Lung (tissue), 12 donors: ENCODE data around the gene SMARCA4. TPM values are rescaled to one million over a fixed set of nuclear protein-coding genes. Genes with fewer than 3 reads are reported as not detected.
A peak's percentile ranks its signal among the peaks of the same experiment; 100 is the strongest.

Source experiments
- ATAC-seq: fragments of 200-7000 bp; cut with Tn5 transposase; one replicate; pipeline ENCODE4 v1.9.1; 2020; ENCODE audit warnings: moderate number of reproducible peaks; ENCODE audit not compliant: insufficient read depth, low FRiP score
- DNase-seq, 3 donors: peaks; one replicate each; pipeline ENCODE4 v3.0.0-alpha.2; 2013 to 2017
- H3K27ac ChIP-seq, 2 donors: one replicate each; pipeline ENCODE4 v1.5.1; 2013; ENCODE audit warnings: mild to moderate bottlenecking in 2 of 2, moderate library complexity in 2 of 2, control low read depth in 1 of 2, inconsistent platforms in 1 of 2, low read depth in 1 of 2, low read length in 1 of 2
- H3K27me3 ChIP-seq, 3 donors: one replicate each; pipeline ENCODE4 v1.5.1; 2013; ENCODE audit warnings: low read length in 2 of 3; ENCODE audit not compliant: control insufficient read depth in 3 of 3, insufficient read depth in 3 of 3
- H3K36me3 ChIP-seq, 4 donors: one replicate each; pipeline ENCODE4 v1.5.1; 2013; ENCODE audit warnings: low read length in 4 of 4, mild to moderate bottlenecking in 1 of 4, moderate library complexity in 1 of 4; ENCODE audit not compliant: control insufficient read depth in 4 of 4, insufficient read depth in 4 of 4
- H3K4me1 ChIP-seq, 5 donors: one replicate each; pipeline ENCODE4 v1.5.1; 2013; ENCODE audit warnings: low read length in 5 of 5, mild to moderate bottlenecking in 2 of 5, moderate library complexity in 1 of 5; ENCODE audit not compliant: control insufficient read depth in 5 of 5, insufficient read depth in 5 of 5
- H3K4me3 ChIP-seq: one replicate; pipeline ENCODE4 v1.5.1; 2013; ENCODE audit warnings: mild to moderate bottlenecking, control low read depth, moderate library complexity
- H3K9ac ChIP-seq, 2 donors: one replicate each; pipeline ENCODE4 v1.5.1; 2013; ENCODE audit warnings: low read length in 2 of 2, control low read depth in 1 of 2; ENCODE audit not compliant: insufficient read depth in 1 of 2
- H3K9me3 ChIP-seq, 4 donors: one replicate each; pipeline ENCODE4 v1.5.1; 2013; ENCODE audit warnings: low read length in 3 of 4, mild to moderate bottlenecking in 1 of 4, moderate library complexity in 1 of 4; ENCODE audit not compliant: control insufficient read depth in 4 of 4, insufficient read depth in 3 of 4
- WGBS, 2 donors: extraction: QIAGEN DNeasy Blood & Tissue Kit; methylation state at CpG; one replicate each; pipeline ENCODE4 v1.1.7; 2013; 5-methylcytosine and 5-hydroxymethylcytosine counted together
- polyA plus RNA-seq, 2 donors: library from polyadenylated mRNA; stranded (reverse); fragments of 200-250 nt; gene quantifications; one replicate each; pipeline ENCODE4 v1.2.1, GENCODE V29; 2013
- total RNA-seq, 2 donors: library from RNA; depleted of rRNA in 1 of 2; stranded (reverse); fragments of >200 nt in 1 of 2; gene quantifications; one replicate each; pipeline ENCODE4 v1.2.1, GENCODE V29; 2014 to 2021
- TF ChIP-seq, protein P1 (sequence below): IDR thresholded peaks from 2 replicates; pipeline ENCODE4 v1.5.1; 2012; ENCODE audit warnings: mild to moderate bottlenecking; ENCODE audit errors: control extremely low read depth, extremely low read depth
- donor health status: control.
- donor health status: control.
- donor health status: Bipolar disorder and iron deficiency.
- donor health status: healthy.
- donor health status: DM: yes; HTN: yes; CAD: no.

SMARCA4 gene
- total and polyA plus RNA-seq, 4 donors, result 52.3 to 116 (median 91.1) TPM

GRCh38 chr19:10981252-10981895 is 20.5 kb downstream of the SMARCA4 start:
- Histone ChIP-seq H3K4me1 (peaks cover 0 to 16% (median 8%) of the 10 kb centered on the region in 5 donors), H3K36me3 (peaks cover 0 to 28% (median 7%) of the 10 kb centered on the region in 4 donors), H3K4me3 (no peak overlapping the region), H3K27ac (peak overlapping the region in 1 of 2 donors; percentile 2), H3K9me3 (no peaks in the 10 kb centered on the region), H3K27me3 (no peaks in the 10 kb centered on the region), H3K9ac (no peak overlapping the region)
- ATAC-seq (no peak), DNase-seq (no peak)
- TF ChIP-seq, protein P1, sequence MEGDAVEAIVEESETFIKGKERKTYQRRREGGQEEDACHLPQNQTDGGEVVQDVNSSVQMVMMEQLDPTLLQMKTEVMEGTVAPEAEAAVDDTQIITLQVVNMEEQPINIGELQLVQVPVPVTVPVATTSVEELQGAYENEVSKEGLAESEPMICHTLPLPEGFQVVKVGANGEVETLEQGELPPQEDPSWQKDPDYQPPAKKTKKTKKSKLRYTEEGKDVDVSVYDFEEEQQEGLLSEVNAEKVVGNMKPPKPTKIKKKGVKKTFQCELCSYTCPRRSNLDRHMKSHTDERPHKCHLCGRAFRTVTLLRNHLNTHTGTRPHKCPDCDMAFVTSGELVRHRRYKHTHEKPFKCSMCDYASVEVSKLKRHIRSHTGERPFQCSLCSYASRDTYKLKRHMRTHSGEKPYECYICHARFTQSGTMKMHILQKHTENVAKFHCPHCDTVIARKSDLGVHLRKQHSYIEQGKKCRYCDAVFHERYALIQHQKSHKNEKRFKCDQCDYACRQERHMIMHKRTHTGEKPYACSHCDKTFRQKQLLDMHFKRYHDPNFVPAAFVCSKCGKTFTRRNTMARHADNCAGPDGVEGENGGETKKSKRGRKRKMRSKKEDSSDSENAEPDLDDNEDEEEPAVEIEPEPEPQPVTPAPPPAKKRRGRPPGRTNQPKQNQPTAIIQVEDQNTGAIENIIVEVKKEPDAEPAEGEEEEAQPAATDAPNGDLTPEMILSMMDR, result no peak
- 92 to 93% methylated on average over 8 of the region's 8 CpGs for WGBS, 2 donors

- no peaks in the 10 kb centered on the region for H3K9me3 ChIP-seq
- H3K9ac ChIP-seq, result no peak overlapping the region
- H3K27ac ChIP-seq, result no peak overlapping the region
- TF ChIP-seq, protein P1, result no peak
- no peak overlapping the region for H3K4me3 ChIP-seq
- no peaks in the 10 kb centered on the region for H3K27me3 ChIP-seq
- ATAC-seq (no peak), DNase-seq (no peak)
- H3K4me1 ChIP-seq, result peaks cover 0 to 8% (median 2%) of the 10 kb centered on the region in 5 donors
- peaks cover 0 to 44% (median 13%) of the 10 kb centered on the region in 4 donors for H3K36me3 ChIP-seq
- 85 to 87% methylated on average over 6 of the region's 6 CpGs for WGBS, 2 donors
Measured at GRCh38 chr19:10983026-10983425, 22.2 kb downstream of the SMARCA4 start.

DNA sequence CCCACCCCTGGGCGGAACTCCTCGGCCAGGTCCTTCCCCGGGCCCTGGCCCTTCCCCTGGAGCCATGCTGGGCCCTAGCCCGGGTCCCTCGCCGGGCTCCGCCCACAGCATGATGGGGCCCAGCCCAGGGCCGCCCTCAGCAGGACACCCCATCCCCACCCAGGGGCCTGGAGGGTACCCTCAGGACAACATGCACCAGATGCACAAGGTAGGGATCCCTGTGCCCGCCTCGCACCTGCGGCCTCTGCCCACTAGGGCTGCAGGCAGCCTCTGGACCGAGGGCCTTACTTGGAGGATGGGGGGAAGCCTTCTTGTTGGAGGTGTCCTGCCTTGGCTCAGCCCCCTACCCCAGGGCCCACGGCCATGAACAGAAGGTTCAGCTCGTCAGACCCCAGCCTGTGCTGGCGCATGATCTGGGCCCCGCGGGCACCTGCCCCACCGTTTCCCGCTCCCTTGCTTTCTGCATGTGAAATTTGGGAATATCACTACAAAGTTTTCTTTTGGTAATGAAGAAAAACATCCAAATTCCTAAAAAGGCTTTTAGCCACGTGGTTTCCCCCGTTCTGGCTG is 23.4 kb downstream of the SMARCA4 start:
- H3K27ac ChIP-seq, result no peak overlapping the region
- H3K36me3 ChIP-seq, result peaks cover 7 to 55% (median 22%) of the 10 kb centered on the region in 4 donors
- no peaks in the 10 kb centered on the region for H3K9me3 ChIP-seq
- DNase-seq, result no peak
- no peak for ATAC-seq
- 94 to 97% methylated on average over 21 of the region's 21 CpGs for WGBS, 2 donors
- H3K4me3 ChIP-seq, result no peak overlapping the region
- no peaks in the 10 kb centered on the region for H3K27me3 ChIP-seq
- TF ChIP-seq, protein P1, result no peak
- no peak overlapping the region for H3K9ac ChIP-seq
- peaks cover 0 to 8% (median 2%) of the 10 kb centered on the region in 5 donors for H3K4me1 ChIP-seq
